ENCODE data around the gene EI24. TPM values are rescaled to one million over a fixed set of nuclear protein-coding genes. Genes with fewer than 3 reads are reported as not detected.

Gene EI24
- total and polyA plus RNA-seq, 2 of the 8 experiments (the other 6 are each of a cell fraction or from before 2014, with no cell fraction given): 135 to 264 TPM

DNA sequence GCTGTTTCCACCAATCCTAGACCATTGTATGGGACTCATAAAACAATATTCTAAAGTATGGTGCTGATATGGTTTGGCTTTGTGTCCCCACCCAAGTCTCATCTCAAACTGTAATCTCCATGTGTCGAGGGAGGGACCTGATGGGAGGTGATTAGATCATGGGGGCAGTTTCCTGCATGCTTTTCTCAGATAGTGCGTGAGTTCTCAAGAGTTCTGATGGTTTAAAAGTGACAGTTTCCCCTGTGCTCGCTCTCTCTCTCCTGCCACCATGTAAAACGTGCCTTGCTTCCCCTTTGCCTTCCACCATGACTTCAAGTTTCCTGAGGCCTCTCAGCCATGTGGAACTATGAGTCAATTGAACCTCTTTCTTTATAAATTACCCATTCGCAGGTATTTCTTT is 44.0 kb upstream of the EI24 start:
- H2BK15ac ChIP-seq (ENCODE audit: low read length): no peak overlapping the region
- H3K4me1 ChIP-seq (replicated peaks in 1 of 4; ENCODE audit: control insufficient read depth in 3 of 4, insufficient read depth in 4 of 4, low read length in 3 of 4): no peaks in the 10 kb centered on the region
- H3K9ac ChIP-seq (replicated peaks in 1 of 4; ENCODE audit: extremely low read depth in 1 of 4, low read depth in 3 of 4, low read length in 3 of 4): no peak overlapping the region
- H3K36me3 ChIP-seq (ENCODE audit: control insufficient read depth in 2 of 4, insufficient read depth in 4 of 4, low read length in 3 of 4): peaks cover 0 to 3% (median 0%) of the 10 kb centered on the region in 4 experiments; a peak in 1 of 8 replicates
- peaks cover 0 to 3% of the 10 kb centered on the region in 2 experiments; a peak in 1 of 4 replicates for H3K9me3 ChIP-seq (ENCODE audit: insufficient read depth in 2 of 2, low read depth in 1 of 2, low read length in 1 of 2)
- H2BK20ac ChIP-seq (ENCODE audit: low read length): no peak overlapping the region
- CTCF ChIA-PET (ENCODE audit: partially characterized antibody): interaction anchor here (0.6 to 0.7 kb wide), 2 partner anchors 13 to 33 kb away, joined by 3 read pairs; no protein-coding TSS in a partner anchor
- H4K5ac ChIP-seq (ENCODE audit: insufficient read length, low read depth, low read length): no peak overlapping the region
- H3K56ac ChIP-seq (replicated peaks; ENCODE audit: insufficient read length, low read depth, low read length): no peak overlapping the region
- no peaks in the 10 kb centered on the region for H3K79me2 ChIP-seq (ENCODE audit: control insufficient read depth in 1 of 2, insufficient read depth in 2 of 2, low read length in 2 of 2)
- no peak overlapping the region for H4K8ac ChIP-seq (ENCODE audit: extremely low read depth, insufficient read depth, low read length)
- no peak overlapping the region for H3K18ac ChIP-seq (ENCODE audit: extremely low read depth, low read length)
- H2BK120ac ChIP-seq (replicated peaks; ENCODE audit: low read depth, low read length): no peak overlapping the region
- no peak overlapping the region for H2BK5ac ChIP-seq (ENCODE audit: low read depth, low read length)
- no peak overlapping the region for H3K4ac ChIP-seq (replicated peaks; ENCODE audit: insufficient read length, low read depth, low read length)
- no peak overlapping the region for H3K4me2 ChIP-seq (ENCODE audit: insufficient read depth in 1 of 2, low read depth in 2 of 2, low read length in 2 of 2)
- H4K20me1 ChIP-seq (replicated peaks in 1 of 2; ENCODE audit: control insufficient read depth in 1 of 2, insufficient read depth in 2 of 2, low read length in 2 of 2): no peaks in the 10 kb centered on the region
- no peak overlapping the region for H2BK12ac ChIP-seq (ENCODE audit: low read depth, low read length)
- H3K23ac ChIP-seq (ENCODE audit: insufficient read length): no peak overlapping the region
- no peak overlapping the region for H3K27ac ChIP-seq (ENCODE audit: low read depth, low read length)
- H3K23me2 ChIP-seq (ENCODE audit: low read depth, low read length): no peaks in the 10 kb centered on the region
- H2AFZ ChIP-seq (ENCODE audit: low read length): no peak overlapping the region
- no peak for DNase-seq (ENCODE audit: low read depth in 1 of 2, low spot score in 2 of 2)
- no peak for FAIRE-seq
- H2AK5ac ChIP-seq (ENCODE audit: low read depth, low read length): no peak overlapping the region
- H4K91ac ChIP-seq (replicated peaks; ENCODE audit: insufficient read length, low read length): no peak overlapping the region
- H3K4me3 ChIP-seq (ENCODE audit: extremely low read depth in 1 of 4, insufficient read depth in 2 of 4, low read depth in 3 of 4, low read length in 4 of 4): no peak overlapping the region
- POLR2A ChIA-PET (ENCODE audit: partially characterized antibody): no interaction called here
- no peaks in the 10 kb centered on the region for H3K79me1 ChIP-seq (ENCODE audit: low read depth, low read length)
- H3K14ac ChIP-seq (ENCODE audit: insufficient read length): no peak overlapping the region
- WGBS, 2 experiments (ENCODE audit: extremely low coverage in 1 of 2, insufficient coverage in 1 of 2, insufficient read length in 1 of 2, insufficient replicate concordance in 2 of 2, low coverage in 1 of 2, low lambda C conversion rate in 2 of 2, missing lambda C conversion rate in 1 of 2): 91% methylated on average over 5 of the region's 5 CpGs; no CpG with 5 or more reads in 1 of the 2 experiments
- H3K27me3 ChIP-seq (replicated peaks in 1 of 4; ENCODE audit: control insufficient read depth in 3 of 4, extremely low read depth in 1 of 4, insufficient read depth in 3 of 4, low read length in 3 of 4): no peaks in the 10 kb centered on the region; a peak in 1 of 7 replicates
- no peak for TF ChIP-seq FOSL1 (IDR thresholded peaks at IDR 0.05; ENCODE audit: insufficient read depth, low read depth, low read length)
- TF ChIP-seq TAF1 (IDR thresholded peaks at IDR 0.05; ENCODE audit: low read depth, low read length): no peak
- no peak for TF ChIP-seq SRF (IDR thresholded peaks at IDR 0.05; ENCODE audit: low read depth, low read length)
- no peak for TF ChIP-seq POLR2AphosphoS5 (IDR thresholded peaks at IDR 0.05; ENCODE audit: low read depth, low read length)
- TF ChIP-seq CTBP2 (IDR thresholded peaks at IDR 0.05; ENCODE audit: borderline replicate concordance, insufficient read depth, insufficient read length, low read length): no peak

Data from H1 (cell line).